ENCODE results near the gene ITGB5.

ITGB5 gene

GRCh38 chr3:124823206-124823605 is 64.0 kb downstream of the ITGB5 start:
- no peak for DNase-seq (ENCODE audit: low read depth)
- TF ChIP-seq CTCF (IDR thresholded peaks at IDR 0.05; ENCODE audit: low read depth, low read length) (no peak), POLR2A (IDR thresholded peaks at IDR 0.05; ENCODE audit: extremely low read depth, insufficient read length) (no peak), MAX (IDR thresholded peaks at IDR 0.05; ENCODE audit: low read depth, low read length) (no peak), MYC (IDR thresholded peaks at IDR 0.05; ENCODE audit: low read depth, low read length) (no peak)
- H3K4me3 ChIP-seq (ENCODE audit: low read depth, low read length) = no peak overlapping the region

GRCh38 chr3:124821356-124821755 is 65.8 kb downstream of the ITGB5 start:
- no peak overlapping the region for H3K4me3 ChIP-seq (ENCODE audit: low read depth, low read length)
- DNase-seq (ENCODE audit: low read depth) = no peak
- TF ChIP-seq CTCF (IDR thresholded peaks at IDR 0.05; ENCODE audit: low read depth, low read length) = no peak
- no peak for TF ChIP-seq MAX (IDR thresholded peaks at IDR 0.05; ENCODE audit: low read depth, low read length)
- TF ChIP-seq MYC (IDR thresholded peaks at IDR 0.05; ENCODE audit: low read depth, low read length) = no peak
- TF ChIP-seq POLR2A (IDR thresholded peaks at IDR 0.05; ENCODE audit: extremely low read depth, insufficient read length) = no peak

GRCh38 chr3:124818398-124819091 is 68.6 kb downstream of the ITGB5 start:
- H3K4me3 ChIP-seq (ENCODE audit: low read depth, low read length) = no peak overlapping the region
- no peak for DNase-seq (ENCODE audit: low read depth)
- no peak for TF ChIP-seq MAX (IDR thresholded peaks at IDR 0.05; ENCODE audit: low read depth, low read length)
- TF ChIP-seq MYC (IDR thresholded peaks at IDR 0.05; ENCODE audit: low read depth, low read length) = no peak
- TF ChIP-seq CTCF (IDR thresholded peaks at IDR 0.05; ENCODE audit: low read depth, low read length) = no peak
- TF ChIP-seq POLR2A (IDR thresholded peaks at IDR 0.05; ENCODE audit: extremely low read depth, insufficient read length) = no peak

- TF ChIP-seq MYC (IDR thresholded peaks at IDR 0.05; ENCODE audit: low read depth, low read length) = no peak
- no peak for TF ChIP-seq CTCF (IDR thresholded peaks at IDR 0.05; ENCODE audit: low read depth, low read length)
- TF ChIP-seq POLR2A (IDR thresholded peaks at IDR 0.05; ENCODE audit: extremely low read depth, insufficient read length) = no peak
- no peak for TF ChIP-seq MAX (IDR thresholded peaks at IDR 0.05; ENCODE audit: low read depth, low read length)
- DNase-seq (ENCODE audit: low read depth) = no peak
- no peak overlapping the region for H3K4me3 ChIP-seq (ENCODE audit: low read depth, low read length)
Observed at GRCh38 chr3:124817079-124817478, 70.1 kb downstream of the ITGB5 start.

- no peak overlapping the region for H3K4me3 ChIP-seq (ENCODE audit: low read depth, low read length)
- no peak for DNase-seq (ENCODE audit: low read depth)
- TF ChIP-seq MAX (IDR thresholded peaks at IDR 0.05; ENCODE audit: low read depth, low read length) = no peak
- no peak for TF ChIP-seq MYC (IDR thresholded peaks at IDR 0.05; ENCODE audit: low read depth, low read length)
- no peak for TF ChIP-seq CTCF (IDR thresholded peaks at IDR 0.05; ENCODE audit: low read depth, low read length)
- no peak for TF ChIP-seq POLR2A (IDR thresholded peaks at IDR 0.05; ENCODE audit: extremely low read depth, insufficient read length)
Observed at GRCh38 chr3:124816206-124816605, 71.0 kb downstream of the ITGB5 start.
